ENCODE results near the gene NEIL1. TPM values are rescaled to one million over a fixed set of nuclear protein-coding genes. Genes with fewer than 3 reads are reported as not detected.

The NEIL1 gene
- total and polyA plus RNA-seq, 2 of the 8 experiments (the other 6 are each of a cell fraction or from before 2014, with no cell fraction given): 10.4 to 10.9 TPM

DNA sequence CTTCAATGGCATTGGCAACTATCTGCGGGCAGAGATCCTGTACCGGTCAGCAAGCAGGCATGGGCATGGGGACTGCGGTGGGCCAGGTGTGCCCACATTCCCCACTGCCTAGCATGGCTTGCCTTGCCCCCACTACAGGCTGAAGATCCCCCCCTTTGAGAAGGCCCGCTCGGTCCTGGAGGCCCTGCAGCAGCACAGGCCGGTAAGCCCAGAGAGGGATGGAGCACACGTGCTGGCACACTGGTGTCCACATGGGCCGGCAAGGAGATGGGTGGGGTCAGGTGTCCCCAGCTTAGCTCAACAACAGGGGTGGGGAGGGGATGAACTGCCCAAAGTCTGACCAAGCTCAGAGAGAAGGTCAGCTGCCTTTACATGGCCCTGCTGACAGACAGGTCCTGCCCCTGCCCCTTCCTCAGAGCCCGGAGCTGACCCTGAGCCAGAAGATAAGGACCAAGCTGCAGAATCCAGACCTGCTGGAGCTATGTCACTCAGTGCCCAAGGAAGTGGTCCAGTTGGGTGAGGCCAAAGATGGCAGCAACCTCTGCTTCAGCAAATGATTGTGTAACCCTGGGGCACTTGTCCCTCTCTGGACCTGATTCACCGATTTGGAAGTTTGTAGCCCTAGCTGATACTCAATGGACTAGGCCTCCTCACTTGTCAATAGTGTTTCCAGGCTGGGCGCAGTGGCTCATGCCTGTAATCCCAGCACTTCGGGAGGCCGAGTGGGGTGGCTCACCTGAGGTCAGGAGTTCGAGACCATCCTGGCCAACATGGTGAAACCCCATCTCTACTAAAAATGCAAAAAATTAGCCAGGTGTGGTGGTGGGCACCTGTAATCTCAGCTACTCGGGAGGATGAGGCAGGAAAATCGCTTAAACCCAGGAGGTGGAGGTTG, 5.6 kb downstream of the NEIL1 start (continued):
- TF ChIP-seq HDAC2 (IDR thresholded peaks at IDR 0.05; ENCODE audit: borderline replicate concordance in 1 of 2, low read depth in 2 of 2, low read length in 2 of 2) (no peak), EP300 (IDR thresholded peaks at IDR 0.05; ENCODE audit: borderline replicate concordance in 1 of 2, low read depth in 2 of 2, low read length in 2 of 2) (no peak), YY1 (IDR thresholded peaks at IDR 0.05; ENCODE audit: low read depth, low read length) (no peak), CTBP2 (IDR thresholded peaks at IDR 0.05; ENCODE audit: borderline replicate concordance, insufficient read depth, insufficient read length, low read length) (no peak), RXRA (IDR thresholded peaks at IDR 0.05; ENCODE audit: insufficient read depth, low read depth, low read length) (no peak), CBX8 (IDR thresholded peaks at IDR 0.05; ENCODE audit: borderline replicate concordance, low read depth, low read length) (no peak)
